Midbrain (tissue), 1 donor: ENCODE measurements around the gene WNT5A.

Source experiments
- DNase-seq: peaks from one replicate; lab custom pipeline; 2025; lab: John Stamatoyannopoulos, UW

The WNT5A gene

DNA sequence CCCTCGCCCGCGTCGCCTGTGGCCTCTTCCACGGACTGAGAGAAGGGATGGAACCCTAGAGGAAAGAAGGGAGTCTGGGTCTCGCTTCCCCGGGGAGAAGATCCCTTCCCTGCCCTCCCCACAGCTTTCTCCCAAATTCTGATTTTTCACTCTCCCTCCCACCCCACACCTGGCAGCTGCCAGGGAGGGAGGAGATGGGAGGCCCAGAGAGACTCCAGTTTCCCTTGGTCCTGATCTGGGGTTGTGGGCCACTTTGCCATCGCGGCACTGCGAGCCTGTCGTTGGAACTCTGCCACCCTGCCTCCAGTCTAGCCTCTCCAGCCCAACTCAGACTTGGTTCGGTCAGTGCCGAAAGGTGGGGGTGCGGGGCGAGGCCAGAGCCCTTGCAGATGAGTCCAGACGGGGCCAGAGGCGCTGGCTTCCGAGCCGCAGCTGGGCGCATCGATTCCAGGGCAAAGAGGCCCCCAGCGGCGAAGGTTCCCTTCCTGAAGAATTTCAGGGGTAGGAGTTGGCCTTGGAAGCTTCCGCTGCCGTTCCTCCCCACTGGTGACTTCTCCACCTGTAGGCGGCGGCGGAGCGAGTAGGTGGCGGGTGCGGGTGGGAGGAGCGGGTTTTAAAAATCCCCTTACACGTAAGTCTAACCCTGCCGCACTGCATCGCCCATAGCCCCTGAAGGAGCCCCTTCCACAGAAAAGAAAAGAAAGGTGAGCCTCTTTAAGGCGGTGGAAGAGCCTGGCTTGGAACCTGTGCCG, 5.2 kb downstream of the WNT5A start:
- DNase-seq: no peak

GRCh38 chr3:55480911-55481743, 6.0 kb downstream of the WNT5A start:
- no peak for DNase-seq

- no peak for DNase-seq
Observed at GRCh38 chr3:55477306-55478303, 9.5 kb downstream of the WNT5A start.

GRCh38 chr3:55476515-55476914, 10.6 kb downstream of the WNT5A start:
- DNase-seq: no peak

DNA sequence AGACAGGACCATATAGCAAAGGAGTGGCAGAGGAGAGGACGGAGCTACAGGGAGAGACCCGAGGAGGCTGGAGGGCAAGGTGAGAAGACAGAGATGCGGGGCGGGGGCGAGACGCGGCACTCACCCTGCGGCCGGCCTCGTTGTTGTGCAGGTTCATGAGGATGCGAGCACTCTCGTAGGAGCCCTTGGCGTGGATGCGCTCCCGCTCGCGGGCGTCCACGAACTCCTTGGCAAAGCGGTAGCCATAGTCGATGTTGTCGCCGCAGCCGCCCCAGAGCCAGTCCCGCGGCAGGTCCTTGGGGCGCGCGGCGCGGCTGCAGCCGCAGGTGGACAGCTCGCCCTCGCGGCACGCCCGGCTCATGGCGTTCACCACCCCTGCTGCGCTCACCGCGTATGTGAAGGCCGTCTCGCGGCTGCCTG, 12.9 kb downstream of the WNT5A start:
- DNase-seq: no peak

GRCh38 chr3:55473788-55474187, 13.3 kb downstream of the WNT5A start:
- DNase-seq: no peak

DNA sequence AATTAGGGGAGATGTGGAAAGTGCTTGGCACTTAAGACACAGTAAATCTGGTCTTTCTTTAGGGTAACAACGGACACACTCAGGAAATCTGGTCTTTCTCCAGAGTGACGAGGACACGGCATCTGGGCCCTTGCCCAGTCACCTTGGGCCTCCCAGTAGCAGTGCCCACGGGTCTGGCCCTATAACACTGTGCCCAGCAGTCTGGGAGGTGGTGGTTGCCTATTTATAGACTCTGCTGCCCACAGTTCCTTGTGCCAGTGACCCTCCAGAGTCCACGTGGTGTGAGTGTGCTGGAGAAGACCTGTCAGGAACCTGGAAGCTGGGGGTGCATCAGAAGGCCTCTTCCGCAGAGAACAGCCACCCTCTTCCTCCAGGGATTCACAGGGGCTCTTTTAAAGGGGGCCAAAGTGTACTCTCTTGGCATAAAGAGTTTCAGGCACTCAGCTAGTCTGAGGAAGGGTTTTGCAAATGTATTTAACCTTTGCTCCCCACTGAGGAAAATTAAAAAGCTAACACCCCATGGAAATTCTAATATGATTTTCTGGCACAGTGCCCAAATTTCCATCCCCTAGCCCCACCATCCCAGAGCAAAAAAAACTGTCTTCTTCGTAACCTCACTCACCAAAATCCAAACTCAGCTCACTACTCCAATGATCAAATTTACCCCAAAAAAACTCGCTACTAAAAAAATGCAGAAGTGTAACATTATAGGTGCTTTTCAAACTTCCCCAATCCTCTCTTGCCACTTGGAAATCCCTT, 15.4 kb downstream of the WNT5A start:
- no peak for DNase-seq

DNA sequence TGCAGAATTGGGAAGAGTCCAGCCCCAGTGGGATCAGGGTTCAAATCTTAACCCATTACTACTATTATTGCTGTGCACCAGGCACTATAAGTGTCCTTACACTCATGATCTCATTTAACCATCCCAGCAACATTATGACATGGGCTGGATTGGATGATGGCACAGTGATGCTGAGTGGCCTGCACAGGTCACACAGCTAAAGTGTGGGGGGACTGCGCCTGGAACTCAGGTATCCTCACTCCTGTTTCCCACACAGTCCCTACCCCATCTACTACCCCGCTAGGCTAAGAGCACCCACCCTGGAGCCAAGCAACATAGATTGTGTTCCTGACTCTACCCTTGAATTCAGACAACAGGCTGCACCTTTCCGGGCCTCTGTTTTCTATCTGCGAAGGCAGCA, 16.0 kb downstream of the WNT5A start:
- no peak for DNase-seq

- no peak for DNase-seq
Observed at GRCh38 chr3:55469957-55470526, 17.1 kb downstream of the WNT5A start.

- DNase-seq: no peak
Observed at GRCh38 chr3:55468251-55468650, 18.9 kb downstream of the WNT5A start.

GRCh38 chr3:55467099-55467498, 20.0 kb downstream of the WNT5A start:
- DNase-seq: no peak

DNA sequence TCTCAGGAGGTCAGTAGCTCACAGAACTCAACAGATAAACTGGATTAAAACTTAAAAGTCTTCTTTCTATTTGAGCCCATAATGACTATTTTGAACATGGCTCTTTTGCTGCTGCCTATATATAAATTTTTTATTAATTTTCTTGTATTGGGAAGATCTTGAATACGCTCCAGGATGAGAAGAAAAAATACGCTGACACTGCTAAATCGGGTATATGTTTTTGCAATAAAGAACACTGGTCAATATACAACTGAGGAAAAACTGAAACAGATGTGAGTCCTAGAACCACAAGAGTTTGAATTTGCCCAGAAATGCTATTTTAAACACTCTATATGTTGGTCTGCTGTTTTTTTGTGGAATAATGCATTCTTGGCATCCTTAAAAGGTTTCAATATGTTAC, 20.6 kb downstream of the WNT5A start:
- DNase-seq: no peak

- DNase-seq: no peak
Observed at GRCh38 chr3:55461896-55462295, 25.2 kb downstream of the WNT5A start.

- DNase-seq: no peak
Observed at GRCh38 chr3:55459838-55460237, 27.3 kb downstream of the WNT5A start.

- DNase-seq: no peak
Observed at GRCh38 chr3:55458181-55458790, 28.8 kb downstream of the WNT5A start.

GRCh38 chr3:55455915-55456314, 31.2 kb downstream of the WNT5A start:
- no peak for DNase-seq

DNA sequence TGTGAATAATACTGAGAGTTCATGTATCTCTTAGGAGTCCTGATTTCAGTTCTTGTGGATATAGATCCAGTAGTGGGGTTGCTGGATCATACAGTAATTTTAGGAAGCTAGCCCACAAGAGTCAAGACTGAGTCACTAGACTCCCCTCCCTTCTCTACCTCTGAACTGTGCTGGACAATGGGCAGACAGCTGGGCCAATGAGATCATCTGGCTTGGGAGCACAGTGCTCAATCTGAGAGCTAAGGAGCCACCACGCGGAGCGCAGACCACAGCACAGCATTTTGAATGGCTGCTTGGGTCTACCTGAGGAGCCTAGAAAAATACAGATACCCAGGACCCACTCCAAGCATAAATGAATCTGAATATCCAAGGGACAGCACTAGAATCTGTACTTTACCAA, 32.5 kb downstream of the WNT5A start:
- no peak for DNase-seq

DNA sequence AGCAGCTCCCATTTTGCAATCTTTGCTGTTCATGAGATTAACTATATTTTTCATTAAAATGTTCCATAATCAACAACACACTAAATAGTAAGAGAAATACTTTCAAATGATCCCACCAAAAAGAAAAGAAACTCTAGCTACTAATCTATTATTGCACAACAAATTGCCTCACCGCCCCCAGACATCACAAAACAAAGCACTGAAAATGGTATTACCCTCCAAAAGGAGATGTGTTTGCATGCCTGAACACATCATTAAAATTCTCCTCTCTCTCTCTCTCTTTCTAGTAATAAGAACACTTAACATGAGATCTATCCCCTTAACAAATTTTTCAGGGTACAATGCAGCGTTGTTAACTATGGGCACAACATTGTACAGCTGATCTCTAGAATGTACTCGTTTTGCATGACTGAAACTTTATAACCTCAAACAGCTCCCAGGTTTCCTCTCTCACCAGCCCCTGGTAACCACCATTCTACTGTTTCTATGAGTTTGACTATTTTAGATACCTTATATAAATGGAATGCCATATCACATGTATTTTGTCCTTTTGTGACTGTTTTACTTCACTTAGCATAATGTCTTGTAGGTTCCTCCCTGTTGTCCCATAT, 33.1 kb downstream of the WNT5A start:
- no peak for DNase-seq

DNA sequence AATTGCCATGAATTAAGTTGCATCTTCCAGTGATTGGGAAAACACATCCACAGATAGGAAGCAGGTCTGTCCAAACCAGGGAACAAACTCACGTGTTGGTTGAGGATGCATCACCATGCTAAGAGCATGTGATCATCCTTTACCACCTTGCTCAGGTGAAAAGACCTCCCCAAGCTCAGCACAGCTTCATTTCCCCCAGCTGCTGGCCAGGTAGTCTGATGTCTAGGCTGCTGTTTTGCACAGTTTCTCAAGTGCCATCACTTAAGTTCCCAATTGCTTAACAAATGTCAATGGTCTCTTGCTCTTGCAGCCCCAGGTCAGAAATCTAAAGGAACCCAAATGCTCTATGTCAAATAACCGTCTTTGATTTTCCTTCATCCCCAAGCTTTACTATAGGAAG, 34.2 kb downstream of the WNT5A start:
- DNase-seq: no peak

DNA sequence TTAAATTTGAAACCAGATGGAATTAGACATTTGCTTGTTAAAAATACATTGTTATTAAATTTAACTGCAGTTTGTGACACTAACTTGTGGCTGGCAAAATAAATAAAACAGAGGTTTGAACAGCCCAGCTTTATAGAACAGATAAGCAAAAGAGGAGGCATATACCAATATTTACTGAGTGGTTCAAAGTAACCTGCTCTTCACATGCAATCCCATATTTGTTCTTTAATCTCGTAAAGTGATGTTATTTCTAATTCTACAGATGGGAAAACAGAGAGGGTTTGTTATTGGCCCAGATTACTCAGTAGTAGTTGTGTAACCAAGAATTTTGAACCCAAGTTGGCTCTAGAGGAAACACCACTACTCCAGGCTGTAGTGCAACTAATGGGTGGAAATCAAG, 37.6 kb downstream of the WNT5A start:
- DNase-seq: no peak
